Activated naive CD8-positive, alpha-beta T cell (primary cell): ENCODE results near the gene GPR162.
"Not testable (repeated sequence)": the region's sequence is repeated elsewhere in the genome, so short reads cannot be mapped to it uniquely, and the experiment has no call there.

ENCODE experiments used
- H3K27ac Mint-ChIP-seq: one replicate; pipeline ENCODE4 v1.8.0; 2021; ENCODE audit warnings: mixed read lengths
- H3K27me3 Mint-ChIP-seq: one replicate; pipeline ENCODE4 v1.8.0; 2021; ENCODE audit warnings: mixed read lengths
- H3K36me3 Mint-ChIP-seq: one replicate; pipeline ENCODE4 v1.8.0; 2021; ENCODE audit warnings: mixed read lengths
- H3K4me1 Mint-ChIP-seq: one replicate; pipeline ENCODE4 v1.8.0; 2021; ENCODE audit warnings: low read depth, mixed read lengths
- H3K4me3 Mint-ChIP-seq: one replicate; pipeline ENCODE4 v1.8.0; 2021; ENCODE audit warnings: mild to moderate bottlenecking, mixed read lengths
- H3K9me3 Mint-ChIP-seq: one replicate; pipeline ENCODE4 v1.8.0; 2021; ENCODE audit warnings: low read depth, mixed read lengths

GPR162 gene

GRCh38 chr12:6863586-6864321, 42.1 kb downstream of the GPR162 start:
- H3K4me1 Mint-ChIP-seq, result peaks cover 19% of the 10 kb centered on the region
- no peak overlapping the region for H3K27ac Mint-ChIP-seq
- no peaks in the 10 kb centered on the region for H3K27me3 Mint-ChIP-seq
- H3K4me3 Mint-ChIP-seq, result no peak overlapping the region
- H3K36me3 Mint-ChIP-seq, result peaks cover 6% of the 10 kb centered on the region
- no peaks in the 10 kb centered on the region for H3K9me3 Mint-ChIP-seq

- H3K27me3 Mint-ChIP-seq, H3K36me3 Mint-ChIP-seq, H3K9me3 Mint-ChIP-seq, H3K4me3 Mint-ChIP-seq: not testable (repeated sequence)
- H3K27ac Mint-ChIP-seq, result peak overlapping the region; percentile 34
- H3K4me1 Mint-ChIP-seq, result peaks cover 33% of the 10 kb centered on the region
Observed at GRCh38 chr12:6865307-6865706, 43.7 kb downstream of the GPR162 start.

- no peak overlapping the region for H3K27ac Mint-ChIP-seq
- no peaks in the 10 kb centered on the region for H3K27me3 Mint-ChIP-seq
- H3K4me3 Mint-ChIP-seq, result peak overlapping the region; percentile 94
- H3K4me1 Mint-ChIP-seq, result peaks cover 43% of the 10 kb centered on the region
- H3K9me3 Mint-ChIP-seq, result no peaks in the 10 kb centered on the region
- H3K36me3 Mint-ChIP-seq, result peaks cover 3% of the 10 kb centered on the region
Observed at GRCh38 chr12:6866163-6866919, 44.7 kb downstream of the GPR162 start.

GRCh38 chr12:6866920-6867412, 45.3 kb downstream of the GPR162 start:
- H3K4me3 Mint-ChIP-seq, result peak overlapping the region; percentile 94
- no peaks in the 10 kb centered on the region for H3K27me3 Mint-ChIP-seq
- peaks cover 3% of the 10 kb centered on the region for H3K36me3 Mint-ChIP-seq
- H3K9me3 Mint-ChIP-seq, result no peaks in the 10 kb centered on the region
- peaks cover 48% of the 10 kb centered on the region for H3K4me1 Mint-ChIP-seq
- peak overlapping the region; percentile 77 for H3K27ac Mint-ChIP-seq

- Mint-ChIP-seq H3K36me3 (peaks cover 3% of the 10 kb centered on the region), H3K27ac (peak within 1 kb of the TSS; percentile 95), H3K27me3 (no peaks in the 10 kb centered on the region), H3K9me3 (no peaks in the 10 kb centered on the region), H3K4me3 (peak within 1 kb of the TSS; percentile 94), H3K4me1 (peaks cover 52% of the 10 kb centered on the region)
Observed at GRCh38 chr12:6867413-6868210, 46.0 kb downstream of the GPR162 start, which contains the start of gene TPI1. TSS of gene TPI1 (plus strand) at chr12:6867531. CDS start at chr12:6867567, 36 bp downstream.

- H3K4me1 Mint-ChIP-seq, result peaks cover 52% of the 10 kb centered on the region
- H3K36me3 Mint-ChIP-seq, result peaks cover 3% of the 10 kb centered on the region
- H3K27ac Mint-ChIP-seq, result peak overlapping the region; percentile 84
- no peaks in the 10 kb centered on the region for H3K9me3 Mint-ChIP-seq
- H3K27me3 Mint-ChIP-seq, result no peaks in the 10 kb centered on the region
- peak overlapping the region; percentile 93 for H3K4me3 Mint-ChIP-seq
Observed at GRCh38 chr12:6868211-6869048, 46.8 kb downstream of the GPR162 start.

- peaks cover 56% of the 10 kb centered on the region for H3K4me1 Mint-ChIP-seq
- peaks cover 3% of the 10 kb centered on the region for H3K36me3 Mint-ChIP-seq
- H3K4me3 Mint-ChIP-seq, result peak overlapping the region; percentile 93
- peak overlapping the region; percentile 84 for H3K27ac Mint-ChIP-seq
- H3K9me3 Mint-ChIP-seq, result no peaks in the 10 kb centered on the region
- H3K27me3 Mint-ChIP-seq, result no peaks in the 10 kb centered on the region
Observed at GRCh38 chr12:6869049-6870021, 47.7 kb downstream of the GPR162 start.

GRCh38 chr12:6870304-6870703, 48.7 kb downstream of the GPR162 start:
- Mint-ChIP-seq H3K4me1 (peaks cover 58% of the 10 kb centered on the region), H3K27ac (peak overlapping the region; percentile 73), H3K4me3 (peak overlapping the region; percentile 89)
- H3K27me3 Mint-ChIP-seq, H3K36me3 Mint-ChIP-seq, H3K9me3 Mint-ChIP-seq: not testable (repeated sequence)

- Mint-ChIP-seq H3K27me3 (no peaks in the 10 kb centered on the region), H3K27ac (peak overlapping the region; percentile 75), H3K36me3 (peaks cover 5% of the 10 kb centered on the region), H3K4me1 (peaks cover 53% of the 10 kb centered on the region), H3K9me3 (no peaks in the 10 kb centered on the region), H3K4me3 (peak overlapping the region; percentile 89)
Observed at GRCh38 chr12:6871052-6871957, 49.7 kb downstream of the GPR162 start.

GRCh38 chr12:6872073-6873048, 50.7 kb downstream of the GPR162 start:
- Mint-ChIP-seq H3K4me3 (peak overlapping the region; percentile 89), H3K27ac (peak overlapping the region; percentile 75), H3K36me3 (peaks cover 8% of the 10 kb centered on the region), H3K4me1 (peaks cover 47% of the 10 kb centered on the region), H3K9me3 (no peaks in the 10 kb centered on the region), H3K27me3 (no peaks in the 10 kb centered on the region)

GRCh38 chr12:6873094-6874014, 51.7 kb downstream of the GPR162 start, which contains the start of gene SPSB2:
TSS of gene SPSB2 (minus strand) at chr12:6873303. CDS start at chr12:6872901, 402 bp downstream.
- peaks cover 47% of the 10 kb centered on the region for H3K4me1 Mint-ChIP-seq
- peak within 1 kb of the TSS; percentile 75 for H3K27ac Mint-ChIP-seq
- H3K36me3 Mint-ChIP-seq, result peaks cover 8% of the 10 kb centered on the region
- peak within 1 kb of the TSS; percentile 89 for H3K4me3 Mint-ChIP-seq
- no peaks in the 10 kb centered on the region for H3K27me3 Mint-ChIP-seq
- no peaks in the 10 kb centered on the region for H3K9me3 Mint-ChIP-seq
